ENCODE results near the gene SGO2. TPM values are rescaled to one million over a fixed set of nuclear protein-coding genes. Genes with fewer than 3 reads are reported as not detected.

Gene SGO2
- total and polyA plus RNA-seq, 2 of the 13 experiments (the other 11 are each of a cell fraction or from before 2014, with no cell fraction given): 5.1 to 16.2 TPM

GRCh38 chr2:200483729-200484198, 42.2 kb upstream of the SGO2 start (continued):
- TF ChIP-seq, protein P1, sequence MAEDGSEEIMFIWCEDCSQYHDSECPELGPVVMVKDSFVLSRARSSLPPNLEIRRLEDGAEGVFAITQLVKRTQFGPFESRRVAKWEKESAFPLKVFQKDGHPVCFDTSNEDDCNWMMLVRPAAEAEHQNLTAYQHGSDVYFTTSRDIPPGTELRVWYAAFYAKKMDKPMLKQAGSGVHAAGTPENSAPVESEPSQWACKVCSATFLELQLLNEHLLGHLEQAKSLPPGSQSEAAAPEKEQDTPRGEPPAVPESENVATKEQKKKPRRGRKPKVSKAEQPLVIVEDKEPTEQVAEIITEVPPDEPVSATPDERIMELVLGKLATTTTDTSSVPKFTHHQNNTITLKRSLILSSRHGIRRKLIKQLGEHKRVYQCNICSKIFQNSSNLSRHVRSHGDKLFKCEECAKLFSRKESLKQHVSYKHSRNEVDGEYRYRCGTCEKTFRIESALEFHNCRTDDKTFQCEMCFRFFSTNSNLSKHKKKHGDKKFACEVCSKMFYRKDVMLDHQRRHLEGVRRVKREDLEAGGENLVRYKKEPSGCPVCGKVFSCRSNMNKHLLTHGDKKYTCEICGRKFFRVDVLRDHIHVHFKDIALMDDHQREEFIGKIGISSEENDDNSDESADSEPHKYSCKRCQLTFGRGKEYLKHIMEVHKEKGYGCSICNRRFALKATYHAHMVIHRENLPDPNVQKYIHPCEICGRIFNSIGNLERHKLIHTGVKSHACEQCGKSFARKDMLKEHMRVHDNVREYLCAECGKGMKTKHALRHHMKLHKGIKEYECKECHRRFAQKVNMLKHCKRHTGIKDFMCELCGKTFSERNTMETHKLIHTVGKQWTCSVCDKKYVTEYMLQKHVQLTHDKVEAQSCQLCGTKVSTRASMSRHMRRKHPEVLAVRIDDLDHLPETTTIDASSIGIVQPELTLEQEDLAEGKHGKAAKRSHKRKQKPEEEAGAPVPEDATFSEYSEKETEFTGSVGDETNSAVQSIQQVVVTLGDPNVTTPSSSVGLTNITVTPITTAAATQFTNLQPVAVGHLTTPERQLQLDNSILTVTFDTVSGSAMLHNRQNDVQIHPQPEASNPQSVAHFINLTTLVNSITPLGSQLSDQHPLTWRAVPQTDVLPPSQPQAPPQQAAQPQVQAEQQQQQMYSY (CRISPR knock-in tag; IDR thresholded peaks at IDR 0.05): no peak
- TF ChIP-seq NCOA2 (CRISPR knock-in tag; IDR thresholded peaks at IDR 0.05): 0 out of 2 replicates have a peak, but pooled peaks have one; percentile 12
- TF ChIP-seq ZNF768 (CRISPR knock-in tag; IDR thresholded peaks at IDR 0.05): no peak
- TF ChIP-seq, protein P2, sequence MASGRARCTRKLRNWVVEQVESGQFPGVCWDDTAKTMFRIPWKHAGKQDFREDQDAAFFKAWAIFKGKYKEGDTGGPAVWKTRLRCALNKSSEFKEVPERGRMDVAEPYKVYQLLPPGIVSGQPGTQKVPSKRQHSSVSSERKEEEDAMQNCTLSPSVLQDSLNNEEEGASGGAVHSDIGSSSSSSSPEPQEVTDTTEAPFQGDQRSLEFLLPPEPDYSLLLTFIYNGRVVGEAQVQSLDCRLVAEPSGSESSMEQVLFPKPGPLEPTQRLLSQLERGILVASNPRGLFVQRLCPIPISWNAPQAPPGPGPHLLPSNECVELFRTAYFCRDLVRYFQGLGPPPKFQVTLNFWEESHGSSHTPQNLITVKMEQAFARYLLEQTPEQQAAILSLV (CRISPR knock-in tag; IDR thresholded peaks at IDR 0.05; ENCODE audit: borderline replicate concordance): peak; percentile 63; the same call in 1 of the 2 replicates
- TF ChIP-seq, protein P3, sequence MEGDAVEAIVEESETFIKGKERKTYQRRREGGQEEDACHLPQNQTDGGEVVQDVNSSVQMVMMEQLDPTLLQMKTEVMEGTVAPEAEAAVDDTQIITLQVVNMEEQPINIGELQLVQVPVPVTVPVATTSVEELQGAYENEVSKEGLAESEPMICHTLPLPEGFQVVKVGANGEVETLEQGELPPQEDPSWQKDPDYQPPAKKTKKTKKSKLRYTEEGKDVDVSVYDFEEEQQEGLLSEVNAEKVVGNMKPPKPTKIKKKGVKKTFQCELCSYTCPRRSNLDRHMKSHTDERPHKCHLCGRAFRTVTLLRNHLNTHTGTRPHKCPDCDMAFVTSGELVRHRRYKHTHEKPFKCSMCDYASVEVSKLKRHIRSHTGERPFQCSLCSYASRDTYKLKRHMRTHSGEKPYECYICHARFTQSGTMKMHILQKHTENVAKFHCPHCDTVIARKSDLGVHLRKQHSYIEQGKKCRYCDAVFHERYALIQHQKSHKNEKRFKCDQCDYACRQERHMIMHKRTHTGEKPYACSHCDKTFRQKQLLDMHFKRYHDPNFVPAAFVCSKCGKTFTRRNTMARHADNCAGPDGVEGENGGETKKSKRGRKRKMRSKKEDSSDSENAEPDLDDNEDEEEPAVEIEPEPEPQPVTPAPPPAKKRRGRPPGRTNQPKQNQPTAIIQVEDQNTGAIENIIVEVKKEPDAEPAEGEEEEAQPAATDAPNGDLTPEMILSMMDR (CRISPR knock-in tag; IDR thresholded peaks at IDR 0.05): peak; percentile 90
- no peak for TF ChIP-seq HDAC1 (CRISPR knock-in tag; IDR thresholded peaks at IDR 0.05)
- peak; percentile 45; the same call in 1 of the 2 replicates for TF ChIP-seq ZNF772 (CRISPR knock-in tag; IDR thresholded peaks at IDR 0.05)
- 0 out of 2 replicates have a peak, but pooled peaks have one; percentile 29 for TF ChIP-seq ZNF276 (CRISPR knock-in tag; IDR thresholded peaks at IDR 0.05; ENCODE audit: low read depth)
- TF ChIP-seq RELA (CRISPR knock-in tag; IDR thresholded peaks at IDR 0.05): no peak
- no peak for TF ChIP-seq ZNF883 (CRISPR knock-in tag; IDR thresholded peaks at IDR 0.05; ENCODE audit: not compliant biosample characterization)
- TF ChIP-seq PRDM4 (CRISPR knock-in tag; IDR thresholded peaks at IDR 0.05; ENCODE audit: borderline replicate concordance): no peak
- TF ChIP-seq REPIN1 (CRISPR knock-in tag; IDR thresholded peaks at IDR 0.05; ENCODE audit: borderline replicate concordance, low read depth): no peak
- TF ChIP-seq AKAP8 (CRISPR knock-in tag; IDR thresholded peaks at IDR 0.05): peak; percentile 52; the same call in 1 of the 2 replicates
- 0 out of 2 replicates have a peak, but pooled peaks have one; percentile 44 for TF ChIP-seq SP5 (CRISPR knock-in tag; IDR thresholded peaks at IDR 0.05; ENCODE audit: borderline replicate concordance, low read depth)
- no peak for TF ChIP-seq ZNF556 (CRISPR knock-in tag; IDR thresholded peaks at IDR 0.05; ENCODE audit: borderline replicate concordance)
- no peak for TF ChIP-seq SMAD1 (CRISPR knock-in tag; IDR thresholded peaks at IDR 0.05; ENCODE audit: borderline replicate concordance, low read depth)
- TF ChIP-seq ZNF746 (CRISPR knock-in tag; IDR thresholded peaks at IDR 0.05): 0 out of 2 replicates have a peak, but pooled peaks have one; percentile 16
- peak; percentile 60 for TF ChIP-seq ZNF331 (CRISPR knock-in tag; IDR thresholded peaks at IDR 0.05)

All from HepG2 (cell line).